ENCODE data around the gene ZNF444.

The ZNF444 gene

GRCh38 chr19:56123266-56123891, 17.7 kb upstream of the ZNF444 start:
- no peak for FAIRE-seq

- no peak for FAIRE-seq
Observed at GRCh38 chr19:56124578-56124977, 16.5 kb upstream of the ZNF444 start.

GRCh38 chr19:56125806-56126590, 15.1 kb upstream of the ZNF444 start:
- no peak for FAIRE-seq

- FAIRE-seq = no peak
Observed at GRCh38 chr19:56126983-56127780, 13.9 kb upstream of the ZNF444 start.

GRCh38 chr19:56130006-56130405, 11.1 kb upstream of the ZNF444 start:
- no peak for FAIRE-seq

- no peak for FAIRE-seq
Observed at GRCh38 chr19:56131651-56132050, 9.4 kb upstream of the ZNF444 start.

GRCh38 chr19:56132316-56132822, 8.7 kb upstream of the ZNF444 start:
- no peak for FAIRE-seq

- no peak for FAIRE-seq
Observed at GRCh38 chr19:56133858-56134653, 7.0 kb upstream of the ZNF444 start.

- FAIRE-seq = no peak
Observed at GRCh38 chr19:56134654-56134921, 6.5 kb upstream of the ZNF444 start.

GRCh38 chr19:56136362-56136761, 4.7 kb upstream of the ZNF444 start:
- no peak for FAIRE-seq

GRCh38 chr19:56137405-56137804, 3.7 kb upstream of the ZNF444 start:
- FAIRE-seq = no peak

GRCh38 chr19:56138069-56138468, 3.0 kb upstream of the ZNF444 start:
- FAIRE-seq = no peak

- FAIRE-seq = no peak
Observed at GRCh38 chr19:56139847-56140582, 1.1 kb upstream of the ZNF444 start.

GRCh38 chr19:56141417-56141993, 418 bp downstream of the ZNF444 start:
- FAIRE-seq = no peak

- FAIRE-seq = no peak
Observed at GRCh38 chr19:56142087-56142787, 1.1 kb downstream of the ZNF444 start.

GRCh38 chr19:56142897-56143434, 1.9 kb downstream of the ZNF444 start:
- no peak for FAIRE-seq

GRCh38 chr19:56144376-56144775, 3.3 kb downstream of the ZNF444 start:
- no peak for FAIRE-seq

- FAIRE-seq = no peak
Observed at GRCh38 chr19:56144831-56145230, 3.7 kb downstream of the ZNF444 start.

- no peak for FAIRE-seq
Observed at GRCh38 chr19:56145698-56146097, 4.6 kb downstream of the ZNF444 start.

GRCh38 chr19:56146904-56147303, 5.8 kb downstream of the ZNF444 start:
- FAIRE-seq = no peak

- FAIRE-seq = no peak
Observed at GRCh38 chr19:56147307-56147706, 6.2 kb downstream of the ZNF444 start.
